Measurements from ENCODE around the gene PPP6R2.

The PPP6R2 gene

GRCh38 chr22:50454556-50455075, 111.5 kb downstream of the PPP6R2 start:
- DNase-seq, result no peak

GRCh38 chr22:50455201-50455600, 112.1 kb downstream of the PPP6R2 start:
- DNase-seq, result no peak

DNA sequence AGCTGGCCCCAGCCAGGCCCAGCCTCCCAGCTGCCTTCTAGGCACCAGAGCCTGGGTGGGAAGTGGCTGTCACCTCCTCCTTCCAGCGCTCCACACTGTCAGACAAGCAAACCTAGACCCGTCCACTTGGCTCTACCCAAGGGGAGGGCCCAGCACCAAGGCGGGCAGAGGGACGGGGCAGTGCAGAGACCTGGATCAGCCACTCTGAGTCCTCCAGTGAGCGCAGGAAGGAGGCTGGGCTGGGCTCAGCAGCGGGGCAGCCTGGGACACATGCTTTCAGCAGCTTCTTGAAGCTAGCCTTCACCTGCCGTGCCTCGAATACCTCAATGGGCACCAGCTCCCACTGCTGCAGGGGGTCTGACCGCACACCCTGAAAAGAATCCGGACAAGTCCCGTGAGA, 112.9 kb downstream of the PPP6R2 start:
- DNase-seq, result no peak

DNA sequence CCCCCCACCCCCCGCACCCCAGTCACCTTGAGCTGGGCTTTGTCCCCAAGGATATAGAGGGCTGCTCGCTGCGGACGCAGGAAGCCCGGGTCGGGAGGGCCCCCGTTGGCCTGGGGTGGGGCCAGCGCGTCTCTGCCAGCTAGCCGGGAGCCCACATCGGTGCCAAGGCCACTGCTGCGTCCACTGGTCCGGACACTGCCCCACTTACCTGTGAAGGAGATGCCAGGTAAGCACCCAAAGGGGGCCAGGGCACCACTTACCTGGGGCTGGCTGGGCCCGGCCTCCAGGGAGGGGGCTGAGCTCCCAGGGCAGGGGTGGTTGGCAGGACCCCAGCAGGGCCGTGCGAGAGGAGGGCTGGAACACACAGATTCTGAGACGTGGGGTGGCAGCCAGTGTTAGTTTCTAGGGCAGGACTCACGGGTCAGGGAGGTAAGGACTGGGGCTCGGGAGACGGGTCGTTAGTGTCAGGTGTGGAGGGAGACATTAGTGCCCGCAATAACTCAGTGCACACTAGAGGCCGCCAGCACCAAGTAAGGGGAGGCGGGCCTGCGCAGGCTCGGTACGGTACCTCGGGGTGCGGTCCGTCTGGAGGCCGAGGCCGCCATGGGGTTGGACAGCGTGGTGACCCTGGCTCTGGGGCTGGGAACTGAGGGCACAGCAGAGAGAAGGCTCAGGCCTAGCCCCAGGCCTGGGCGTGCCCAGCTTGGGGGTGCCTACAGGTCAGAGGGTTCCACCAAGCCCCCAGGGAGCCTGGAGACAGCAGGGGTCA, 113.5 kb downstream of the PPP6R2 start:
- DNase-seq, result no peak

- no peak for DNase-seq
Measured at GRCh38 chr22:50459016-50459415, 115.9 kb downstream of the PPP6R2 start.

GRCh38 chr22:50459496-50460140, 116.5 kb downstream of the PPP6R2 start:
- DNase-seq, result no peak

DNA sequence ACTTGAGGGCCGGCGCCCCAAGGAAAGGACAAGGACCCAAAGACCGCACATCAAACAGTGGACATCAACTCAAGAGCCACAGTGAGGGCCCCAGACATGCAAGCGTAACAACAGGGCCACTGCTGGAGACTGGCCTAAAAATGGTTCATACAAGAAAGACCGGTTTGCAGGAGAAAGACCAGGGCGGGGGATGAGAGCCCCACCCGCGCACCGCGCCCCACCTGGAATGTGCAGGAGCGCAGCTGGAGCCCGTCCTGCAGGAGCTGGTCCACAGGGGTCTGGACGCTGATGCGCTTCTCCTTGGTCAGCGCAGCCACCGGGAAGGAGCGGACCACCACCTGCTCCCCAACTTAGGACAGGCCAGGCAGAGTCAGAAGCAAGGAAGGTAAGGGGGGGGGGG, 117.8 kb downstream of the PPP6R2 start:
- DNase-seq, result no peak

DNA sequence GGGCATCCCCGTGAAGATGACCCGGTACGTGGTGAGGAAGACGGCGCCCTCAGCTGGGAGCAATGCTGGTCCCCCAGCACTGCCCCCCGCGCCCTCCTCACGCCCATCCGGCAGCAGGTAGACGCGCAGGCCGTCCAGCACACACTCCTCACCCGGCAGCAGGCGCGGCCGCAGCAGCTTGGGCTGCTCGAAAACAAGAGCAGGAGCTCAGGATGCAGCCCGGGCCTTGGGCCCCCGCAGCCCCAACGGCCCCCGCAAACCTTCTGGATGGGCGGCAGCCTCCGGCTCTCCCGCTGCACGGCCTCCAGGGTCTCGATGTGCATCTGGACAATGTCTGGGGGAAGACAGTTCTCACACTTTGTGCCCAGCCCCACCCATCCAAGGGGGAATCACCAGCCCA, 118.4 kb downstream of the PPP6R2 start:
- DNase-seq, result no peak

DNA sequence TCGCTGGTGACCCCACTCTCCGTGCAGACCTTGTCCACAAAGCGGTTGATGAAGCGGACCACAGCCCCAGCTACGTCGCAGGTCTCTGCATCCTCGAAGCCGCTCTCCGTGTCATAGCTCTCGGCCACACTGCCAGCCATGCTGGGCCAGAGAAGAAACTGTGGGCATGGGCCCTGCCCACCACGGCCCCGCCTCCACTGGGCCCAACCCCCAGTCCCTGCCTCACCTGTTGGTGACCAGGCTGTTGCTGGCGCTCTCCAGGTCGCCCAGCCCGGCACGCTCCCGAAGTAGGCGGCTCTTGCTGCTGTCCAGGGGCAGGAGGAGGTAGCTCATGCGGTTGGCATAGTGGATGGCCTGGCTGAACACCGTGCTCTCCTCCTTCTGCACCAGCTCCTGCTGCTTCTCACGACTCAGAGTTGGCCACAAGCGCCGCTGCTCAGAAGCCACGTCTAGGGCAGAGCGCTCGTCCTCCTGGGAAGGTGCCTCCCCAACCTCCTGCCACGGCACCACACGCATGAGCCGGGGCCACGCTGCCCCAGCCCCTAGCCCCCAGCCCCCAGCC, 118.9 kb downstream of the PPP6R2 start:
- DNase-seq, result no peak

DNA sequence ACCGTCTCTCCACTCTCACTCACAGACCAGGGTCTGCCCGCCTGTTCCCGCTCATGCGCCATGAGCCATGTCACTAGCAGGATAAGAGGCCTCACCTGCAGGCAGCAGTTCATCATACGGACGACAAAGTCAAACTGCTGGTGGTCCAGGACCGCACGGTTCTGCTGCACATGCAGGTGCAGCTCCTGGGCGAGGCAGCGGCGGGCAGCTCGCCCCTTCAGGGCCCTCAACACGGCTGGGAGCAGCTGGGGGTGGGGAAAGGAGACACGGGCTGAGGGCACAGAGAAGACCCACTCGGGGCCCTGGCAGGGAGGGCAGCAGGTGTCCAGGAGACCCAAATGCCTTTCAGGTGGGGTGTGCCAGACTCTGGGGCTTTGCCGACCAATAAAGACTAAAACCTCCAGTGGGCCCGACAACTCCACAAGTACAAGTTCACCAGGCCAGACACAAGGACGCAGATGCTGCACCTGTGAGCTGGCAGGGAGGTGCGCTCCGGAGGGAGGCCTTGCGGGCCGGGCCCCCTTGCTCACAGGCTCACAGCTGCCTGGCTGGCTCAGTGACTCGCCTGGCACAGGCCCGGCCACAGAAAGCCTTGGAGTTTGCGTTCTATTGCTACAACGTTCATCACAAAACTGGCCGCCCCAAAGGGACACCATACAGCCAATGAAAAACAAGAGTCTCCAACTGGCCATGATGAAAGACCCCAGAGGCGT, 120.2 kb downstream of the PPP6R2 start:
- no peak for DNase-seq

- no peak for DNase-seq
Measured at GRCh38 chr22:50464451-50464850, 121.3 kb downstream of the PPP6R2 start.

DNA sequence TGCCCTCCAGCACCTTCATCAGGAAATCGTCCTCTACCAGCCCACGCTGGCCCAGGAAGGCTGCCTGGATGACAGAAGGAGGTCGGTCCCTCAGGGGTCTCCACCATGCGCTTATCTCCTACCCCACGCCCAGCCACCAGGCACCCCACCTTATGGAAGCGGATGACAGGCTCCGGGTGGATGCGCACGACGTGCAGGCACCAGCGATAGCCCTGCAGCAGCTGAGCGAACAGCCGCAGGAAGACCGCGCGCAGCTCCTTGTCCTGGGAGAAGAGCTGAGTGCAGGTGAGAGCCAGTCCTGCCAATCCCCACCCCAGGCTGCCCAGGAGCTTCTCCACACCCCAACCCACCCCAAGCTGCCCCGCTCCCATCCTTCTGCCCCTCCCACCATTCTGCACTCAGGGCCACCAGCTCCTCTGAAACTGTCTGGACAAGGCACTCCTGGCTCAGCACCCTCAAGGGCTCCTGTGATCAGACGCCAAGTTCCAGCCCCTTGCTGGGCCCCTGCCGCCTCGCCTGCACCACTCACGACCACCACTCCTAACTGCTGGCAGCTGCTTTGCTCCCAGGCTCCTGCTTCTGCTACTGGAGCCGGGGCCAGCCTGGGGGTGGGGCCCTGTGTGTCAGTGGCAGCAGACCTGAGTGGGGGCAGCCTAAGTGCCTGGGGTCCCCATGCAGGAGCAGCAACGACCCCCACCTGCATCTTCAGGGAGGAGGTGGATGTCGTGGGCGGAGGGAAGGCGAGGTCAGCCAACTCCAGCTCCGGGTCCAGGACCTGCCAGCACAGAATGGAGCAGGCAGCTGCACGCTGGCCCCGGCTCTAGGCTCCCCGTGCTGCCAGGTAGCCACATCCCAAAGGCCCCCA, 122.2 kb downstream of the PPP6R2 start:
- no peak for DNase-seq

GRCh38 chr22:50467341-50467740, 124.2 kb downstream of the PPP6R2 start:
- no peak for DNase-seq

DNA sequence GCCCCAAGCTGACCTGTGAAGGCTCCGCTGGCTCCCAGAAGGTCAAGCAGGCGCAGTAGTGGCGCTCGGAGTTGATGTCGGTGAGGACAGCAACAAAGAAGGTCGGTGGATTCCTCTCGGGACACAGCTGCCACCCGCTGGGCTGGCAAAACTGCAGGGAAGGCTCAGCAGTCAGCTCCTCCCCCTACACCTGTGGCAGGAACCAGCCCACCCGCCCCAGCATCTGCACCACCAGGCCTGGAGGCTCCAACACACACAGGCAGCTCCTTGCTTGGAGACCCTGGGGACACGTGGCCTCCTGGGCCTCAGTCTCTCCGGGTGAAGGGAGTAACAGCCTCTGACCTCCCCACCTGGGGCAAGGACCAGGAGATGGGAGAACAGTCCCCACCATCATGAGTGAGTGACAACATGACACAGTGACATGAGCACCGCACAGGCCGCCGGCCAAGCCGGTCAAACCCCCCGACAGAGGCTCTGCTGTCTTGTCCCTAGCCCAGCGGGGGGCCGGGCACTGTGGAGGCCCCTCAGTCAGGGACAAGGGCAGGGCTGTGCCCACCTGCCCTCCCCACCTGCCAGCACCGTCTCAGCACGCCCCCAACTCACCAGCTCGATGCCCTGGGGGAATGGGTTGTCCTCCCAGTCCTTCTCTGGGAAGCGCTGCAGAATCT, 124.8 kb downstream of the PPP6R2 start:
- no peak for DNase-seq

- DNase-seq, result no peak
Measured at GRCh38 chr22:50468626-50469025, 125.5 kb downstream of the PPP6R2 start.

GRCh38 chr22:50469377-50470305, 126.5 kb downstream of the PPP6R2 start:
- DNase-seq, result peak; percentile 93

- DNase-seq, result no peak
Measured at GRCh38 chr22:50470491-50470890, 127.4 kb downstream of the PPP6R2 start.

- no peak for DNase-seq
Measured at GRCh38 chr22:50471197-50471847, 128.2 kb downstream of the PPP6R2 start.

- no peak for DNase-seq
Measured at GRCh38 chr22:50471962-50472361, 128.8 kb downstream of the PPP6R2 start.

DNA sequence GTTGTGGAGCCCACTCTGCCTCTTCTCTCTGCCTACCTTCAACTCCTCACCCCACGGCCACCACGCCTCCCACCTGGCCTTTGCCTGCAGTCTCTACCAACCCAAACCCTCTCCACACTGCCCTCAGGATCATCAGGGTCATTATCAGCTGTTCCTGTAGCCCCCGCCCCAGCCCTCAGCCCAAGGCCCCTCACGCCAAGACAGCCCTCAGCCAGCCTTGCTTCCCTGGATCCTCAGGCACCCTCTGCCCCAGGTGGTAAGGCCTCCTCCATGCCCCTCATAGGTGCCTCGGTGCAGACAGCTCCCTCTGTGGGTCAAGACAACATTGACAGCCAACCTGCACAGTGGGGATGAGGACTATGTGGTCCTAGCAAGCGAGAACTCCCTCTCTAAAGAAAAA, 130.0 kb downstream of the PPP6R2 start:
- DNase-seq, result peak; percentile 31

Measured in activated CD4-positive, alpha-beta T cell treated with anti-CD3 and anti-CD28 coated beads for 1 hour (primary cell).